Sigmoid colon (tissue), 4 donors: ENCODE measurements around the gene PQBP1.

Experiments
- CTCF ChIP-seq, 4 experiments: fragments of 450-650 bp in 3 of 4; fragments of 200-600 bp in 1 of 4; IDR thresholded peaks; one replicate each; pipeline ENCODE4 v1.5.1; 2016 to 2019; ENCODE audit warnings: antibody characterized with exemption in 4 of 4, mild to moderate bottlenecking in 3 of 4, moderate library complexity in 2 of 4
- EP300 ChIP-seq, 4 donors: sonication (generic); formaldehyde crosslinking; IDR thresholded peaks; one replicate each; pipeline ENCODE4 v1.6.1; 2017; ENCODE audit warnings: antibody characterized with exemption in 4 of 4
- POLR2A ChIP-seq, 2 donors: fragments of 450-650 bp; IDR thresholded peaks; one replicate each; pipeline ENCODE4 v1.6.1; 2016; ENCODE audit warnings: antibody characterized with exemption in 2 of 2, mild to moderate bottlenecking in 2 of 2, moderate library complexity in 2 of 2
- POLR2AphosphoS5 ChIP-seq, 4 donors: sonication (generic); formaldehyde crosslinking; IDR thresholded peaks; one replicate each; pipeline ENCODE4 v1.6.1; 2017; ENCODE audit warnings: antibody characterized with exemption in 4 of 4

- no peak for TF ChIP-seq CTCF (IDR thresholded peaks at IDR 0.05)
- no peak for TF ChIP-seq EP300 (IDR thresholded peaks at IDR 0.05)
- peak; percentile 59 to 69 for TF ChIP-seq POLR2A (IDR thresholded peaks at IDR 0.05)
- peak; percentile 86 to 93 (median 88) for TF ChIP-seq POLR2AphosphoS5 (IDR thresholded peaks at IDR 0.05)
Observed at GRCh38 chrX:48897625-48898306, at the start of gene PQBP1, which contains the start of gene TIMM17B.
